Measurements from ENCODE around the gene BRD8.

DNA sequence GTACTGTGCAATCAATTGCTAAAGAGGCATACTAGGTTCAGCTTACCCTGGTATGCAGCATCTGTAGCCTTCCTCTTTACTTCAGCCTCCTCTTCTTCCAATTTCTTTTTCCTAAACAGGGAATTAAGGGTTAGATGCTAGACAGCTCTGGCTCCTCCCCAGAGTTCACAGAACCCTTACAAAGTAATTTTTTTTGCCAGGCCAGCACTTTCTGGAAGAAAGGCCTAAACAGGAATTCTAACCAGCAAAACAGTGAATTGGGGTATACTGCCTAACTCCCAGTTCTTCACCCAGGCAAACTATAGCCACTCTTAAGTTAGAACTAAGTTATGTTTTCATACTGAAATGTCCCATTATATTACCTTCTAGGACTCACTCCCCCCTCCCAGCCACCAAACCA lies 8.1 kb downstream of the BRD8 start:
- TF ChIP-seq YY1 (IDR thresholded peaks at IDR 0.05; ENCODE audit: insufficient read depth, insufficient read length) (no peak), ZNF274 (IDR thresholded peaks at IDR 0.05; ENCODE audit: low read depth, low read length) (no peak)

All from NT2/D1 (cell line).